ENCODE results near the gene MS4A18.

Gene MS4A18

GRCh38 chr11:60769273-60769672, 44.8 kb downstream of the MS4A18 start:
- no peak for DNase-seq

- no peak for DNase-seq
Measured at GRCh38 chr11:60769811-60770210, 45.3 kb downstream of the MS4A18 start.

- DNase-seq: no peak
Measured at GRCh38 chr11:60771146-60771545, 46.6 kb downstream of the MS4A18 start.

GRCh38 chr11:60771879-60772525, 47.5 kb downstream of the MS4A18 start:
- no peak for DNase-seq

- DNase-seq: no peak
Measured at GRCh38 chr11:60772666-60773065, 48.1 kb downstream of the MS4A18 start.

GRCh38 chr11:60774726-60775125, 50.2 kb downstream of the MS4A18 start:
- no peak for DNase-seq

GRCh38 chr11:60775420-60775961, 51.0 kb downstream of the MS4A18 start:
- DNase-seq: peak; percentile 90

- no peak for DNase-seq
Measured at GRCh38 chr11:60776167-60776566, 51.6 kb downstream of the MS4A18 start.

GRCh38 chr11:60777106-60777505, 52.6 kb downstream of the MS4A18 start:
- no peak for DNase-seq

GRCh38 chr11:60777572-60777971, 53.1 kb downstream of the MS4A18 start:
- DNase-seq: no peak

- DNase-seq: no peak
Measured at GRCh38 chr11:60780065-60780464, 55.5 kb downstream of the MS4A18 start.

GRCh38 chr11:60780774-60781173, 56.3 kb downstream of the MS4A18 start:
- DNase-seq: no peak

- no peak for DNase-seq
Measured at GRCh38 chr11:60781286-60781980, 56.9 kb downstream of the MS4A18 start.

GRCh38 chr11:60781981-60782316, 57.4 kb downstream of the MS4A18 start:
- no peak for DNase-seq

- DNase-seq: no peak
Measured at GRCh38 chr11:60782393-60783140, 58.0 kb downstream of the MS4A18 start.

- no peak for DNase-seq
Measured at GRCh38 chr11:60783141-60783484, 58.6 kb downstream of the MS4A18 start.

GRCh38 chr11:60783911-60784310, 59.4 kb downstream of the MS4A18 start:
- DNase-seq: no peak

- no peak for DNase-seq
Measured at GRCh38 chr11:60785136-60785535, 60.6 kb downstream of the MS4A18 start, which contains the start of gene MS4A10. MS4A10 (plus strand) TSS chr11:60785333; CDS start chr11:60790336, 5,003 bp downstream.

GRCh38 chr11:60785806-60786361, 61.4 kb downstream of the MS4A18 start:
- no peak for DNase-seq

- peak; percentile 3 for DNase-seq
Measured at GRCh38 chr11:60786811-60787567, 62.5 kb downstream of the MS4A18 start.

- DNase-seq: no peak
Measured at GRCh38 chr11:60788401-60789125, 64.0 kb downstream of the MS4A18 start.

GRCh38 chr11:60790726-60791125, 66.2 kb downstream of the MS4A18 start:
- no peak for DNase-seq

All from DMS79 treated with DMSO at 0.1 percent for 48 hours (cell line).